Skeletal muscle satellite cell (primary cell): ENCODE results near the gene TMEM191C. TPM values are rescaled to one million over a fixed set of nuclear protein-coding genes. Genes with fewer than 3 reads are reported as not detected.
"Not testable (repeated sequence)": the region's sequence is repeated elsewhere in the genome, so short reads cannot be mapped to it uniquely, and the experiment has no call there.

Experiments used
- H3K27me3 ChIP-seq: 2 replicates; pipeline ENCODE4 v1.7.0; 2013; ENCODE audit warnings: low read length; ENCODE audit not compliant: control insufficient read depth, insufficient read depth
- H3K36me3 ChIP-seq: 2 replicates; pipeline ENCODE4 v1.7.0; 2013; ENCODE audit warnings: mild to moderate bottlenecking, control low read depth, low read length; ENCODE audit not compliant: insufficient read depth
- H3K4me1 ChIP-seq: 2 replicates; pipeline ENCODE4 v1.7.0; 2013; ENCODE audit warnings: low read length; ENCODE audit not compliant: control insufficient read depth, insufficient read depth
- H3K4me2 ChIP-seq: 2 replicates; pipeline ENCODE4 v1.7.0; 2013; ENCODE audit warnings: mild to moderate bottlenecking, low read length
- H3K4me3 ChIP-seq: 2 replicates; pipeline ENCODE4 v1.7.0; 2013; ENCODE audit warnings: low read length
- H3K9ac ChIP-seq: 2 replicates; pipeline ENCODE4 v1.7.0; 2013; ENCODE audit warnings: mild to moderate bottlenecking, low read depth, low read length, moderate library complexity
- H3K9me3 ChIP-seq: replicated peaks from 2 replicates; pipeline ENCODE4 v1.7.0; 2013; ENCODE audit warnings: mild to moderate bottlenecking, control low read depth, low read length
- total RNA-seq: library from RNA; depleted of rRNA; stranded (reverse); fragments of >200 nt; gene quantifications from 2 replicates; pipeline ENCODE4 v1.2.3, GENCODE V29; 2012; rRNA removed

TMEM191C gene
- total RNA-seq, result 1.1 and 2.8 TPM in 2 replicates

GRCh38 chr22:21467337-21468193 is at the start of gene TMEM191C:
TMEM191C (plus strand) TSS chr22:21467387; CDS start chr22:21467460, 73 bp downstream.
- H3K4me1 ChIP-seq, H3K9ac ChIP-seq, H3K9me3 ChIP-seq, H3K36me3 ChIP-seq, H3K27me3 ChIP-seq: not testable (repeated sequence)
- Histone ChIP-seq H3K4me2 (peak within 1 kb of the TSS; percentile 76), H3K4me3 (peak within 1 kb of the TSS; percentile 63)

- H3K9ac ChIP-seq, H3K27me3 ChIP-seq, H3K9me3 ChIP-seq, H3K4me1 ChIP-seq, H3K36me3 ChIP-seq: not testable (repeated sequence)
- Histone ChIP-seq H3K4me3 (peak overlapping the region; percentile 62), H3K4me2 (peak overlapping the region; percentile 71)
These were observed 49.3 kb upstream of the TMEM191C start for GRCh38 chr22:21417853-21418252.

DNA sequence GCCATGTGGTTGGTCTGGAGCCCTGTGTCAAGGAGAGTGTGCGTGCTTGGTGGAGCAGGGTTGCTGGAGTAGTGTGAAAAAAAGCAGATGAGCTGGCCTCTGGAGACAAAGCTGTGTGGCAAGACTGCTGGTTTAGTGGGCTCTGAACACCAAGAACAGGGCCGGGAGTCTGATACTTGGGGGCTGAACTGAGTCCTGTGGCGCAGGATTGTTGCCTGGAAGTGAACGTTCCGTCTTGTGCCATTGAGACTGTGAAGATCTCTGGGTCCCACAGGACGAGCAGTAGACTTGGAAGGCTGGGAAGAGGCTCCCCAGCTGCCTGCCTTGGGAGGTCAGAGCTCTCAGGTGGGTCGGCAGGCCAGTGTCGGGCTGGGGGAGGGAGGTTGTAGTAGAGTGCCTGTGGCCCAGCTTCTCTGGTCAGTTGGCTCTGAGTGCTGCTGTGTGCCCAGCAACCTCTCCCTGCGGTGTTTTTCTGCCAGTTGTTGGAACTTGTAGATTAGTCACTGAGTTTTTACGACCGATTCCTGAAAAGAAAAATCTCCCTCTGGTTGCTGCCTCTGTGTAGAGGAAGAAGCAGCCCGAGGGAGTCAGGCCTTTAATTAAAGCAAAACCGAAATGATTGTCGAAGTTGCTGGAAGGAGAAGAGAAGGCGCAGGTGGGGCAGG is 48.1 kb upstream of the TMEM191C start:
- not testable (repeated sequence) for H3K9me3 ChIP-seq, H3K4me1 ChIP-seq, H3K27me3 ChIP-seq, H3K4me3 ChIP-seq, H3K9ac ChIP-seq, H3K36me3 ChIP-seq
- peak overlapping the region; percentile 39 for H3K4me2 ChIP-seq

DNA sequence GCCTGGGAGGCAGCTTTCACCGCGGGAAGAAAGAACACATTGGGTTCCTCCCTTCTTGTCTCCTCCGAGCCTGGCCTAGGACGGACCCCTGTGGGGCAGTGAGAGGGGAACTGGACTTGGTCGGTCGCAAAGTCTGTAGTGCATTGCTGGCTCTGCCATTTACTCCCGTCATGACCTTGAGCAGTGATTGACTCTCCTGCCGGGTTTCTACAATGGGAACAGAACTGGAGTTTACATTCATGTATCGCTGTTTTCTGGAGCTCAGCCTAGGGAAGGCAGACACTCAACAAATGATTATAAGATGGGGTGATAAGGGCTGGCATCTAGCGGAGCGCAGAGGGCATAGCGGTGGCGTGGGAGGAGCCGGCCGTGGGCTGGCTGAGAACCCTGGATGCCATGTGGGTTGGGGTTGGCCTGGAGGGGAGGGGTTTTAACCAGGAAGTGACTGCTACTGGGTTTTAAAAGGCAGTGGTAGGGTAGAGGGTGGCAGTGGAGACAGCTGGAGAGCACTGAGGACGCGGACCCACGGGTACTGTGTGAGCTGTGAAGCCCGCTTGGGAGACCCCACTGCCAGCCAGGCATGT is 46.9 kb upstream of the TMEM191C start:
- H3K4me3 ChIP-seq, H3K27me3 ChIP-seq, H3K36me3 ChIP-seq, H3K9ac ChIP-seq, H3K4me1 ChIP-seq, H3K9me3 ChIP-seq: not testable (repeated sequence)
- H3K4me2 ChIP-seq, result peak overlapping the region; percentile 67

GRCh38 chr22:21424084-21424709 is 43.0 kb upstream of the TMEM191C start:
- H3K9ac ChIP-seq, H3K4me2 ChIP-seq, H3K36me3 ChIP-seq, H3K27me3 ChIP-seq, H3K4me3 ChIP-seq, H3K9me3 ChIP-seq, H3K4me1 ChIP-seq: not testable (repeated sequence)

- H3K36me3 ChIP-seq, H3K9ac ChIP-seq, H3K9me3 ChIP-seq, H3K4me3 ChIP-seq, H3K27me3 ChIP-seq, H3K4me2 ChIP-seq, H3K4me1 ChIP-seq: not testable (repeated sequence)
These were observed 32.6 kb upstream of the TMEM191C start for GRCh38 chr22:21434378-21435233.

GRCh38 chr22:21435998-21436810 is 31.0 kb upstream of the TMEM191C start:
- H3K4me1 ChIP-seq, H3K4me3 ChIP-seq, H3K9ac ChIP-seq, H3K27me3 ChIP-seq, H3K9me3 ChIP-seq, H3K36me3 ChIP-seq: not testable (repeated sequence)
- H3K4me2 ChIP-seq, result peak overlapping the region; percentile 61

GRCh38 chr22:21438013-21438412 is 29.2 kb upstream of the TMEM191C start:
- not testable (repeated sequence) for H3K27me3 ChIP-seq, H3K4me2 ChIP-seq

GRCh38 chr22:21440018-21440636 is 27.1 kb upstream of the TMEM191C start:
- H3K27me3 ChIP-seq, H3K4me3 ChIP-seq, H3K4me1 ChIP-seq, H3K9ac ChIP-seq, H3K9me3 ChIP-seq, H3K4me2 ChIP-seq, H3K36me3 ChIP-seq: not testable (repeated sequence)

More at GRCh38 chr22:21438013-21438412, 29.2 kb upstream of the TMEM191C start:
- H3K4me3 ChIP-seq, H3K9me3 ChIP-seq, H3K9ac ChIP-seq, H3K36me3 ChIP-seq, H3K4me1 ChIP-seq: not testable (repeated sequence)

DNA sequence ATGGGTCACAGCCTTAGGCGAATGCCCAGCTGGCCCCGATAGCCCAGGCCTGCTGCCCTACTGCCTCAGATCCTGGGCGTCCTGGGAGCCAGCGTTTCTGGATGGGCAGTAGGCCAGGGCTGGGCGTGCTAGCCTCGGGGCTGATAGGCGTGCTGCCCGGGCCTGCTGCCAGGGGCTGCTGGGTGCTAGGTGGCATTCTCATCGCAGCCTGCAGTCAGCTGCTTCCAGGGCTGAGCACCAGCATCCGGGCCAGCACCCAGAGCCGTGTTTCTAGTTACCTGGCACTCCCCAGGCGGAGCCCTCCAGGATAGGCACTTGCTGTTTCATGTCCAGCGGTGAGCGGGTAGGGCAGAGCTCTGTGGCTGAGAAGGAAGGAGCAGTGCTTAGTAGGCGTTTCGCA is 26.5 kb upstream of the TMEM191C start:
- H3K9ac ChIP-seq, H3K27me3 ChIP-seq, H3K4me3 ChIP-seq, H3K36me3 ChIP-seq, H3K9me3 ChIP-seq, H3K4me1 ChIP-seq, H3K4me2 ChIP-seq: not testable (repeated sequence)
